Neuronal stem cell (in vitro differentiated cells): Measurements from ENCODE around the gene NLGN3.

ENCODE experiments used
- DNase-seq: peaks from one replicate; pipeline ENCODE4 v3.0.0-alpha.2; 2013; ENCODE audit warnings: low spot score
- H2AFZ ChIP-seq: one replicate; pipeline ENCODE4 v1.6.1; 2013; ENCODE audit warnings: mild to moderate bottlenecking, low read length, inconsistent platforms
- H2AK5ac ChIP-seq: 2 replicates; pipeline ENCODE4 v1.6.1; 2013; ENCODE audit warnings: low read depth, mild to moderate bottlenecking, inconsistent platforms, low read length, moderate library complexity, mixed read lengths
- H2BK120ac ChIP-seq: 2 replicates; pipeline ENCODE4 v1.6.1; 2013; ENCODE audit warnings: low read depth, mild to moderate bottlenecking, inconsistent platforms, low read length, moderate library complexity, mixed read lengths
- H2BK12ac ChIP-seq: one replicate; pipeline ENCODE4 v1.6.1; 2013; ENCODE audit warnings: low read length, inconsistent platforms
- H2BK15ac ChIP-seq: 2 replicates; pipeline ENCODE4 v1.6.1; 2013; ENCODE audit warnings: mild to moderate bottlenecking, low read length, inconsistent platforms, mixed read lengths
- H2BK5ac ChIP-seq: one replicate; pipeline ENCODE4 v1.6.1; 2013; ENCODE audit warnings: inconsistent platforms, mild to moderate bottlenecking, low read length, moderate library complexity
- H3K14ac ChIP-seq: one replicate; pipeline ENCODE4 v1.6.1; 2013; ENCODE audit warnings: low read length, inconsistent platforms
- H3K18ac ChIP-seq: 2 replicates; pipeline ENCODE4 v1.6.1; 2013; ENCODE audit warnings: low read length, inconsistent platforms
- H3K23ac ChIP-seq: 2 replicates; pipeline ENCODE4 v1.6.1; 2013; ENCODE audit warnings: low read depth, mild to moderate bottlenecking, mixed read lengths, low read length, inconsistent platforms; ENCODE audit not compliant: poor library complexity
- H3K27ac ChIP-seq: replicated peaks from 3 replicates; pipeline ENCODE4 v1.5.1; 2013; ENCODE audit warnings: low read length, inconsistent platforms
- H3K27me3 ChIP-seq, 3 experiments: 2 replicates each; pipeline ENCODE4 v1.6.1; 2013; ENCODE audit warnings: low read length in 3 of 3, mild to moderate bottlenecking in 2 of 3, inconsistent platforms in 1 of 3, low read depth in 1 of 3, mixed read lengths in 1 of 3, moderate library complexity in 1 of 3; ENCODE audit not compliant: control insufficient read depth in 3 of 3, insufficient read depth in 3 of 3
- H3K36me3 ChIP-seq, 2 donors: replicated peaks in 1 of 2; 2 replicates each; pipeline ENCODE4 v1.6.1; 2013; ENCODE audit warnings: low read length in 2 of 2; ENCODE audit not compliant: control insufficient read depth in 2 of 2, insufficient read depth in 2 of 2
- H3K4ac ChIP-seq: 2 replicates; pipeline ENCODE4 v1.6.1; 2013; ENCODE audit warnings: inconsistent platforms, mild to moderate bottlenecking, low read length, moderate library complexity
- H3K4me1 ChIP-seq, 2 donors: 1 replicate in 1 of 2; 2 replicates in 1 of 2; pipeline ENCODE4 v1.6.1; 2013; ENCODE audit warnings: low read length in 2 of 2, low read depth in 1 of 2; ENCODE audit not compliant: control insufficient read depth in 2 of 2, insufficient read depth in 1 of 2
- H3K4me2 ChIP-seq: one replicate; pipeline ENCODE4 v1.6.1; 2013; ENCODE audit warnings: mild to moderate bottlenecking, low read length, inconsistent platforms; ENCODE audit not compliant: insufficient read depth, poor library complexity, severe bottlenecking
- H3K4me3 ChIP-seq, 2 donors: 2 replicates each; pipeline ENCODE4 v1.5.1; 2013; ENCODE audit warnings: low read length in 2 of 2, mild to moderate bottlenecking in 2 of 2, inconsistent platforms in 1 of 2, moderate library complexity in 1 of 2
- H3K79me1 ChIP-seq: one replicate; pipeline ENCODE4 v1.6.1; 2013; ENCODE audit warnings: low read depth, mild to moderate bottlenecking, inconsistent platforms, low read length, moderate library complexity
- H3K9ac ChIP-seq: one replicate; pipeline ENCODE4 v1.6.1; 2013; ENCODE audit warnings: mild to moderate bottlenecking, low read depth, low read length, inconsistent platforms; ENCODE audit not compliant: poor library complexity
- H3K9me3 ChIP-seq, 2 donors: replicated peaks in 1 of 2; 2 replicates each; pipeline versions ENCODE3 to v1.6.1; 2013; ENCODE audit warnings: low read length in 2 of 2, mild to moderate bottlenecking in 2 of 2, inconsistent platforms in 1 of 2, low read depth in 1 of 2, mixed read lengths in 1 of 2, moderate library complexity in 1 of 2; ENCODE audit not compliant: control insufficient read depth in 2 of 2, insufficient read depth in 1 of 2
- H4K8ac ChIP-seq: one replicate; pipeline ENCODE4 v1.6.1; 2013; ENCODE audit warnings: low read depth, mild to moderate bottlenecking, inconsistent platforms, low read length, moderate library complexity
- H4K91ac ChIP-seq: one replicate; pipeline ENCODE4 v1.6.1; 2013; ENCODE audit warnings: low read length, low read depth, mild to moderate bottlenecking, inconsistent platforms; ENCODE audit not compliant: poor library complexity
- WGBS, 2 donors: extraction: QIAGEN DNeasy Blood & Tissue Kit; methylation state at CpG; one replicate each; pipeline ENCODE4 v1.1.7; 2013; ENCODE audit warnings: missing lambda C conversion rate in 2 of 2, mixed read lengths in 1 of 2; ENCODE audit not compliant: insufficient read length in 2 of 2, insufficient replicate concordance in 1 of 2; ENCODE audit errors: extremely low coverage in 2 of 2; 5-methylcytosine and 5-hydroxymethylcytosine counted together

NLGN3 gene

GRCh38 chrX:71210816-71211215, 66.2 kb downstream of the NLGN3 start:
- no peak overlapping the region for H3K14ac ChIP-seq
- no peak overlapping the region for H3K4me3 ChIP-seq
- H2BK5ac ChIP-seq: no peak overlapping the region
- H2BK15ac ChIP-seq: no peak overlapping the region
- DNase-seq: no peak
- no peaks in the 10 kb centered on the region for H3K27me3 ChIP-seq
- WGBS, 2 donors: no CpG with 5 or more reads among the region's 3 CpGs
- no peak overlapping the region for H2AK5ac ChIP-seq
- no peak overlapping the region for H2BK12ac ChIP-seq
- no peak overlapping the region for H4K8ac ChIP-seq
- H3K27ac ChIP-seq: no peak overlapping the region
- no peak overlapping the region for H2AFZ ChIP-seq
- H4K91ac ChIP-seq: no peak overlapping the region
- no peaks in the 10 kb centered on the region for H3K4me1 ChIP-seq
- H2BK120ac ChIP-seq: no peak overlapping the region
- H3K9me3 ChIP-seq: no peaks in the 10 kb centered on the region
- no peak overlapping the region for H3K23ac ChIP-seq
- H3K79me1 ChIP-seq: no peaks in the 10 kb centered on the region
- H3K18ac ChIP-seq: no peak overlapping the region
- no peak overlapping the region for H3K4me2 ChIP-seq
- H3K36me3 ChIP-seq: no peaks in the 10 kb centered on the region
- H3K9ac ChIP-seq: no peak overlapping the region
- no peak overlapping the region for H3K4ac ChIP-seq

DNA sequence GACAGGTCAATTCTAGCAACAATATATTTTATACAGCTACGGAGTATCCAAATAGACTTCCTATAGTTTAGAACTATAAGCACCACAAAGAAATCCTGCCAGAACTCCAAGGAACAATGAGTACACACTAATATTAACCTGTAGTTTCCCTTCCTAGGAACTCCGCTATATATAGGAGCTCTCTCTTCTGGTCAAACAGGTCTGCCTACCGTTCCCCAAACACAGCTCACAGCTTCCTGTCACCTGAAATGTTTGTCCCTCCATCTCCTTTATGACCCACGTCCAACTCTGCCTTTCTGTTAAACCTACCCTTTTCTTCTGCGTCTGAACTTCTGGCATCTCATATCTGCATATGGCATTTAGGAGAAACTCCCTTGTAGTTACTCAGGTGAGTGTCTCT, 67.9 kb downstream of the NLGN3 start:
- Histone ChIP-seq H4K91ac (no peak overlapping the region), H3K4me1 (peaks cover 3 to 6% of the 10 kb centered on the region in 2 donors), H3K27me3 (no peaks in the 10 kb centered on the region), H3K4me2 (no peak overlapping the region), H2BK12ac (no peak overlapping the region), H2BK15ac (no peak overlapping the region), H3K9me3 (no peaks in the 10 kb centered on the region), H3K27ac (no peak overlapping the region), H2BK5ac (no peak overlapping the region), H3K4ac (no peak overlapping the region), H3K23ac (no peak overlapping the region), H4K8ac (no peak overlapping the region), H3K79me1 (no peaks in the 10 kb centered on the region), H3K9ac (no peak overlapping the region), H2AFZ (no peak overlapping the region), H3K36me3 (no peaks in the 10 kb centered on the region), H3K4me3 (no peak overlapping the region), H2AK5ac (no peak overlapping the region), H3K14ac (no peak overlapping the region), H2BK120ac (no peak overlapping the region), H3K18ac (no peak overlapping the region)
- no CpG with 5 or more reads among the region's 5 CpGs for WGBS, 2 donors
- DNase-seq: no peak

- H2BK5ac ChIP-seq: no peak overlapping the region
- no peaks in the 10 kb centered on the region for H3K36me3 ChIP-seq
- H2BK12ac ChIP-seq: no peak overlapping the region
- no peaks in the 10 kb centered on the region for H3K79me1 ChIP-seq
- H2AK5ac ChIP-seq: no peak overlapping the region
- H3K9me3 ChIP-seq: no peaks in the 10 kb centered on the region
- H3K4me3 ChIP-seq: no peak overlapping the region
- H3K27ac ChIP-seq: no peak overlapping the region
- H3K4me2 ChIP-seq: no peak overlapping the region
- H2BK120ac ChIP-seq: no peak overlapping the region
- no peak overlapping the region for H4K91ac ChIP-seq
- H3K4me1 ChIP-seq: peaks cover 3 to 6% of the 10 kb centered on the region in 2 donors
- H2AFZ ChIP-seq: no peak overlapping the region
- no CpG with 5 or more reads among the region's 1 CpG for WGBS, 2 donors
- H3K23ac ChIP-seq: no peak overlapping the region
- no peak overlapping the region for H3K18ac ChIP-seq
- H3K4ac ChIP-seq: no peak overlapping the region
- H2BK15ac ChIP-seq: no peak overlapping the region
- H3K27me3 ChIP-seq: no peaks in the 10 kb centered on the region
- DNase-seq: no peak
- no peak overlapping the region for H3K9ac ChIP-seq
- no peak overlapping the region for H3K14ac ChIP-seq
- H4K8ac ChIP-seq: no peak overlapping the region
Measured at GRCh38 chrX:71214152-71214551, 69.5 kb downstream of the NLGN3 start.

DNA sequence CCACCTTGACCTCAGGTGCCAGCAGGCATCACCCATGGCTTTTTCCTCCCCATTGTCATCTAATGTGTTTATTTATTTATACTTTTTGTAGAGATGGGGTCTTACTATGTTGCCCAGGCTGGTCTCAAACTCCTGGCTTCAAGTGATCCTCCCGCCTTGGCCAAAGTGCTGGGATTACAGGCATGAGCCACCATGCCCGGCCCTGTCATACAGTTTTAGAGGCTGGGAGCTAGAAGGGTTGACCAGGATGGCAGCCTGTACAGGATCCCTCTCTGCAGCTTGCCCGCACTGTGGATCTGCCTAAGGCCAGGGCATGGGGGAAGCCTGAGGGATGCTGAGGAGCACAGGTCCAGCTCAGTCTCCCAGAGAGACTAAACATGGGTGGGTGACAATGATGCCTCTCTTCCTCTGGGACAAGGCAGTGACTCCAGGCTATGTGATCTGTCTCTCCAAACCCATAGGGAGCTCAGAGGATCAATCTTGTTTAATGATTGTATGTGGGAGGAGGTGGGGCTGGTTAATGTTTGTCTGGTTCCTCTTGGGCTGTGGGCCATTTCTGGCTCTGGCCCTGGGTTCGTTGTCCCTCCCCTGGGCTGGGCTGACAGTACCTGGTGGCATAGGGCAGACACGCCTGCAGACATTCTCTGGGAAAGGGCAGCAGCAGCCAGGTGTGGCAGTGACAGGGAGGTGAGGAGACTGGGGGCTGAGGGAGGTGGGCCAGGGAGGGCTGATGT, 70.1 kb downstream of the NLGN3 start:
- H2AK5ac ChIP-seq: no peak overlapping the region
- peaks cover 3 to 6% of the 10 kb centered on the region in 2 donors for H3K4me1 ChIP-seq
- DNase-seq: no peak
- H2BK5ac ChIP-seq: no peak overlapping the region
- H3K14ac ChIP-seq: no peak overlapping the region
- H2AFZ ChIP-seq: no peak overlapping the region
- H3K27me3 ChIP-seq: no peaks in the 10 kb centered on the region
- H2BK120ac ChIP-seq: no peak overlapping the region
- no peak overlapping the region for H2BK15ac ChIP-seq
- H4K91ac ChIP-seq: no peak overlapping the region
- H3K4me3 ChIP-seq: no peak overlapping the region
- no peaks in the 10 kb centered on the region for H3K79me1 ChIP-seq
- no peaks in the 10 kb centered on the region for H3K36me3 ChIP-seq
- H3K4me2 ChIP-seq: no peak overlapping the region
- H3K18ac ChIP-seq: no peak overlapping the region
- no CpG with 5 or more reads among the region's 5 CpGs for WGBS, 2 donors
- H3K27ac ChIP-seq: no peak overlapping the region
- H3K23ac ChIP-seq: no peak overlapping the region
- H2BK12ac ChIP-seq: no peak overlapping the region
- H3K4ac ChIP-seq: no peak overlapping the region
- no peaks in the 10 kb centered on the region for H3K9me3 ChIP-seq
- no peak overlapping the region for H4K8ac ChIP-seq
- no peak overlapping the region for H3K9ac ChIP-seq
